HepG2 (cell line): ENCODE data around the gene OCSTAMP. TPM values are rescaled to one million over a fixed set of nuclear protein-coding genes. Genes with fewer than 3 reads are reported as not detected.

Experiments
- ETV5 ChIP-seq: IDR thresholded peaks from 2 replicates; pipeline ENCODE4 v1.6.1; 2018; ENCODE audit warnings: missing biosample characterization, missing genetic modification reagents, inconsistent platforms, borderline replicate concordance
- FOXA3 ChIP-seq: IDR thresholded peaks from 2 replicates; pipeline ENCODE4 v1.6.1; 2016; ENCODE audit warnings: missing genetic modification reagents, missing compliant biosample characterization
- HCFC1 ChIP-seq: fragments of 150-350 bp; IDR thresholded peaks from 2 replicates; pipeline ENCODE4 v1.6.1; 2014; ENCODE audit warnings: low read depth, low read length
- IKZF1 ChIP-seq: fragments of 450-650 bp; IDR thresholded peaks from 2 replicates; pipeline ENCODE4 v1.7.1; 2016
- KAT8 ChIP-seq: IDR thresholded peaks from 2 replicates; pipeline ENCODE4 v1.6.1; 2016; ENCODE audit warnings: missing genetic modification reagents, missing compliant biosample characterization
- MEIS1 ChIP-seq: sonication (generic); formaldehyde crosslinking; IDR thresholded peaks from 2 replicates; pipeline ENCODE4 v1.9.0; 2021; ENCODE audit warnings: mild to moderate bottlenecking, missing genetic modification reagents, moderate library complexity, borderline replicate concordance
- PCBP1 ChIP-seq: fragments of 200-400 bp; formaldehyde crosslinking; IDR thresholded peaks from 2 replicates; pipeline ENCODE4 v1.6.1; 2017; ENCODE audit warnings: mild to moderate bottlenecking, low read depth, low read length, borderline replicate concordance
- PHB2 ChIP-seq: fragments of 450-650 bp; IDR thresholded peaks from 2 replicates; pipeline ENCODE4 v1.6.1; 2018; ENCODE audit not compliant: partially characterized antibody
- SALL1 ChIP-seq: sonication (generic); formaldehyde crosslinking; IDR thresholded peaks from 2 replicates; pipeline ENCODE4 v1.8.0; 2022; ENCODE audit warnings: mild to moderate bottlenecking, missing genetic modification reagents
- SNAI1 ChIP-seq: sonication (generic); formaldehyde crosslinking; IDR thresholded peaks from 2 replicates; pipeline ENCODE4 v1.5.0; 2020; ENCODE audit warnings: mild to moderate bottlenecking, missing genetic modification reagents, borderline replicate concordance
- SP5 ChIP-seq: IDR thresholded peaks from 2 replicates; pipeline ENCODE4 v1.6.1; 2016; ENCODE audit warnings: low read depth, borderline replicate concordance
- XRCC5 ChIP-seq: fragments of 200-400 bp; formaldehyde crosslinking; optimal IDR thresholded peaks from 2 replicates; pipeline ENCODE3; 2017; ENCODE audit warnings: mild to moderate bottlenecking, low read length
- ZC3H4 ChIP-seq: sonication (generic); formaldehyde crosslinking; IDR thresholded peaks from 2 replicates; pipeline ENCODE4 v1.4.0; 2020; ENCODE audit warnings: missing genetic modification reagents, borderline replicate concordance
- ZFP1 ChIP-seq: IDR thresholded peaks from 2 replicates; pipeline ENCODE4 v1.6.1; 2016
- ZFP82 ChIP-seq: sonication (generic); formaldehyde crosslinking; IDR thresholded peaks from 2 replicates; pipeline ENCODE4 v1.5.1; 2020; ENCODE audit warnings: mild to moderate bottlenecking, missing genetic modification reagents, borderline replicate concordance
- ZMYM2 ChIP-seq: sonication (generic); formaldehyde crosslinking; IDR thresholded peaks from 2 replicates; pipeline ENCODE4 v1.8.0; 2022; ENCODE audit warnings: mild to moderate bottlenecking, missing genetic modification reagents
- ZNF33A ChIP-seq: sonication (generic); formaldehyde crosslinking; IDR thresholded peaks from 2 replicates; pipeline ENCODE4 v1.5.1; 2020; ENCODE audit warnings: missing genetic modification reagents, mild to moderate bottlenecking, moderate library complexity, borderline replicate concordance
- ZNF652 ChIP-seq: IDR thresholded peaks from 2 replicates; pipeline ENCODE4 v1.6.1; 2016; ENCODE audit warnings: low read depth, borderline replicate concordance
- ZNF720 ChIP-seq: sonication (generic); formaldehyde crosslinking; IDR thresholded peaks from 2 replicates; pipeline ENCODE4 v1.4.0; 2020; ENCODE audit warnings: missing genetic modification reagents
- ZSCAN20 ChIP-seq: sonication (generic); formaldehyde crosslinking; IDR thresholded peaks from 2 replicates; pipeline ENCODE4 v1.4.0; 2020; ENCODE audit warnings: missing genetic modification reagents, mild to moderate bottlenecking, borderline replicate concordance
- polyA plus RNA-seq, 8 experiments: library from polyadenylated mRNA; depleted of rRNA in 3 of 8; stranded (reverse) in 7 of 8; unstranded in 1 of 8; fragments of >200 nt; fragmentation: Illumina TruSeq in 4 of 8; extraction: Trizol in 4 of 8; gene quantifications; 2 replicates each; pipeline versions ENCODE4 v1.2.1 to v1.2.3, GENCODE V29; 2011 to 2016; ENCODE audit warnings: low read depth in 4 of 8, missing spikeins in 1 of 8, mixed read lengths in 1 of 8; ENCODE audit not compliant: insufficient read depth in 1 of 8
- total RNA-seq, 5 experiments: library from RNA; depleted of rRNA; stranded (reverse); fragments of >200 nt; fragmentation: Illumina TruSeq; extraction: Trizol; gene quantifications; 2 replicates each; pipeline ENCODE4 v1.2.3, GENCODE V29; 2016; ENCODE audit warnings: low read depth in 1 of 5
- TF ChIP-seq, protein P1 (sequence below): sonication (generic); formaldehyde crosslinking; IDR thresholded peaks from 2 replicates; pipeline ENCODE4 v1.4.0; 2020; ENCODE audit warnings: mild to moderate bottlenecking, missing genetic modification reagents
- TF ChIP-seq, protein P2 (sequence below): sonication (generic); formaldehyde crosslinking; IDR thresholded peaks from 2 replicates; pipeline ENCODE4 v1.4.0; 2020; ENCODE audit warnings: mild to moderate bottlenecking, missing genetic modification reagents
- TF ChIP-seq, protein P3 (sequence below): sonication (generic); formaldehyde crosslinking; IDR thresholded peaks from 2 replicates; pipeline ENCODE4 v1.4.0; 2020; ENCODE audit warnings: missing genetic modification reagents

OCSTAMP gene
- total and polyA plus RNA-seq, 2 of the 13 experiments (the other 11 are each of a cell fraction or from before 2014, with no cell fraction given), result not detected

DNA sequence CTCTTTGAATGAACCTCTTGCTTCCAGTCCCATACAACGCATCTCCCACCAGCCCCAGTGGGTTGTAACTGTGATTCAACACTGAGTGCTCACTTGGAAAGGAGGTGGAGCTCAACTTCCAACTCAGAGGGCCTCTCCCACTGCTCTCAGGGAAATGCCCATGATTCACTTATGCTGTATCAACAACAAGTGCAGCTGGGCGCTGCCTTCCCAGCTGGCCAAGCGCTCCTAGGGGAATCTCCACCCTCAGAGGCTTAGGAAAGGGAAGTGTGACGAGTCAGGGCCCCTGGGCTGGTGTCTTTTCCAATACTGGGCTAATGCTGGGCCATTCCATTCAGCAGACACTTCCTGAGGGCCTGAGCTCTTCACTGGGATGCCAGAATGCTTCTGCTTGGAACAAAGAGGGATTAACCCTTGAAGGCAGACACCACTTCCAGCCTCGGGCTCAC is 8.1 kb upstream of the OCSTAMP start (continued):
- TF ChIP-seq, protein P1, sequence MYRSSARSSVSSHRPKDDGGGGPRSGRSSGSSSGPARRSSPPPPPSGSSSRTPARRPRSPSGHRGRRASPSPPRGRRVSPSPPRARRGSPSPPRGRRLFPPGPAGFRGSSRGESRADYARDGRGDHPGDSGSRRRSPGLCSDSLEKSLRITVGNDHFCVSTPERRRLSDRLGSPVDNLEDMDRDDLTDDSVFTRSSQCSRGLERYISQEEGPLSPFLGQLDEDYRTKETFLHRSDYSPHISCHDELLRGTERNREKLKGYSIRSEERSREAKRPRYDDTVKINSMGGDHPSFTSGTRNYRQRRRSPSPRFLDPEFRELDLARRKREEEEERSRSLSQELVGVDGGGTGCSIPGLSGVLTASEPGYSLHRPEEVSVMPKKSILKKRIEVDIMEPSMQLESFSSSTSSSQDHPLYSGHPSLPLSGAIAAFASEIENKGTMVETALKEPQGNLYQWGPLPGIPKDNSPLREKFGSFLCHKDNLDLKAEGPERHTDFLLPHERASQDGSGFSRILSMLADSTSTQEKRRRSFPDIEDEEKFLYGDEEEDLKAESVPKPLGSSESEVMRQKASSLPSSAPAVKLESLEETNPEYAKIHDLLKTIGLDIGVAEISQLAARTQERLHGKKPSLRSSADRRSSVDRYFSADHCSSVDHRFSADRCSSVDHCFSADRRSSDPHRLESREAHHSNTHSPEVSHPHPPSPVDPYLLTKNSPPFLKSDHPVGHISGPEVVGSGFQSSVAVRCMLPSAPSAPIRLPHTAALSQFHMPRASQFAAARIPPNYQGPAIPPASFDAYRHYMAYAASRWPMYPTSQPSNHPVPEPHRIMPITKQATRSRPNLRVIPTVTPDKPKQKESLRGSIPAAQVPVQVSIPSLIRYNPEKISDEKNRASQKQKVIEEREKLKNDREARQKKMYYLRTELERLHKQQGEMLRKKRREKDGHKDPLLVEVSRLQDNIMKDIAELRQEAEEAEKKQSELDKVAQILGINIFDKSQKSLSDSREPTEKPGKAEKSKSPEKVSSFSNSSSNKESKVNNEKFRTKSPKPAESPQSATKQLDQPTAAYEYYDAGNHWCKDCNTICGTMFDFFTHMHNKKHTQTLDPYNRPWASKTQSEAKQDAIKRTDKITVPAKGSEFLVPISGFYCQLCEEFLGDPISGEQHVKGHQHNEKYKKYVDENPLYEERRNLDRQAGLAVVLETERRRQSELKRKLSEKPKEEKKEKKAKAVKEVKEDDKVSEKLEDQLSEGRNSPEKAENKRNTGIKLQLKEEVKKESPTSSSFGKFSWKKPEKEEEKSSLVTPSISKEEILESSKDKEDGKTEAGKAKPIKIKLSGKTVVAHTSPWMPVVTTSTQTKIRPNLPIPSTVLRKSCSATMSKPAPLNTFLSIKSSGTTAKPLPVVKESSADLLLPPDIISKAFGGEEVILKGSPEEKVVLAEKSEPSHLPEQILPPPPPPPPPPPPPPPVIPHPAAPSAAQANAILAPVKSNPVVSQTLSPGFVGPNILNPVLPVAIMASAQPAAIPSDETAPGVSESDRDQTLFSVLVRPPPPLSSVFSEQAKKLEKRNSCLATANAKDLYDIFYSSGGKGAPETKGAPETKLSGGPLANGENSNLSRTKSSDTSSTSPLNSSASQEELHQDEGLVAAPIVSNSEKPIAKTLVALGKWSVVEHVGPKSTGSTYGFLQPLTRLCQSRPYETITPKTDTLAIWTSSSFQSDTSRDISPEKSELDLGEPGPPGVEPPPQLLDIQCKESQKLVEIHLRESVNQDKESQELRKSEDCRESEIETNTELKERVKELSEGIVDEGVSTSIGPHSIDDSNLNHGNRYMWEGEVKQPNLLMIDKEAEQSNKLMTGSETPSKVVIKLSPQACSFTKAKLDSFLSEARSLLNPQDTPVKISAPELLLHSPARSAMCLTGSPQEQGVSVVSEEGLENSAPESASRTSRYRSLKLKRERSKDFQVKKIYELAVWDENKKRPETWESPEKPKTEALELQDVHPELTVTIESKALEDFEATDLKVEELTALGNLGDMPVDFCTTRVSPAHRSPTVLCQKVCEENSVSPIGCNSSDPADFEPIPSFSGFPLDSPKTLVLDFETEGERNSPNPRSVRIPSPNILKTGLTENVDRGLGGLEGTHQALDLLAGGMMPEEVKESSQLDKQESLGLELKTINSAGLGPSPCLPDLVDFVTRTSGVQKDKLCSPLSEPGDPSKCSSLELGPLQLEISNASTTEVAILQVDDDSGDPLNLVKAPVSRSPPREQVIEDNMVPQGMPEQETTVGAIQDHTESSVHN (CRISPR knock-in tag), result no peak
- TF ChIP-seq ZNF652 (CRISPR knock-in tag), result peak; percentile 61; the same call in 1 of the 2 replicates
- no peak for TF ChIP-seq MEIS1 (CRISPR knock-in tag)
- no peak for TF ChIP-seq SNAI1
- peak; percentile 55 for TF ChIP-seq SP5
- TF ChIP-seq ZNF720 (CRISPR knock-in tag), result no peak
- TF ChIP-seq KAT8 (CRISPR knock-in tag), result 0 out of 2 replicates have a peak, but pooled peaks have one; percentile 34
- peak; percentile 47; the same call in 1 of the 2 replicates for TF ChIP-seq ETV5 (CRISPR knock-in tag)
- no peak for TF ChIP-seq ZC3H4 (CRISPR knock-in tag)
- TF ChIP-seq ZNF33A, result no peak
- no peak for TF ChIP-seq PHB2
- TF ChIP-seq IKZF1, result no peak
- TF ChIP-seq FOXA3 (CRISPR knock-in tag), result peak; percentile 69
- TF ChIP-seq ZSCAN20 (CRISPR knock-in tag), result no peak
- TF ChIP-seq, protein P2, sequence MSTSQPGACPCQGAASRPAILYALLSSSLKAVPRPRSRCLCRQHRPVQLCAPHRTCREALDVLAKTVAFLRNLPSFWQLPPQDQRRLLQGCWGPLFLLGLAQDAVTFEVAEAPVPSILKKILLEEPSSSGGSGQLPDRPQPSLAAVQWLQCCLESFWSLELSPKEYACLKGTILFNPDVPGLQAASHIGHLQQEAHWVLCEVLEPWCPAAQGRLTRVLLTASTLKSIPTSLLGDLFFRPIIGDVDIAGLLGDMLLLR, result no peak
- peak; percentile 15; the same call in 1 of the 2 replicates for TF ChIP-seq SALL1
- no peak for TF ChIP-seq ZFP82 (CRISPR knock-in tag)
- TF ChIP-seq ZMYM2 (CRISPR knock-in tag), result no peak
- TF ChIP-seq, protein P3, sequence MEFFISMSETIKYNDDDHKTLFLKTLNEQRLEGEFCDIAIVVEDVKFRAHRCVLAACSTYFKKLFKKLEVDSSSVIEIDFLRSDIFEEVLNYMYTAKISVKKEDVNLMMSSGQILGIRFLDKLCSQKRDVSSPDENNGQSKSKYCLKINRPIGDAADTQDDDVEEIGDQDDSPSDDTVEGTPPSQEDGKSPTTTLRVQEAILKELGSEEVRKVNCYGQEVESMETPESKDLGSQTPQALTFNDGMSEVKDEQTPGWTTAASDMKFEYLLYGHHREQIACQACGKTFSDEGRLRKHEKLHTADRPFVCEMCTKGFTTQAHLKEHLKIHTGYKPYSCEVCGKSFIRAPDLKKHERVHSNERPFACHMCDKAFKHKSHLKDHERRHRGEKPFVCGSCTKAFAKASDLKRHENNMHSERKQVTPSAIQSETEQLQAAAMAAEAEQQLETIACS (CRISPR knock-in tag), result no peak
- no peak for TF ChIP-seq HCFC1
- TF ChIP-seq XRCC5, result peak; percentile 23
- no peak for TF ChIP-seq PCBP1
- TF ChIP-seq ZFP1 (CRISPR knock-in tag), result 0 out of 2 replicates have a peak, but pooled peaks have one; percentile 54
